A549 treated with AZD2906 at 1 μM for 4 hours (cell line): ENCODE results near the gene FGF6. TPM values are rescaled to one million over a fixed set of nuclear protein-coding genes. Genes with fewer than 3 reads are reported as not detected.

Experiments
- total RNA-seq: library from RNA; stranded (reverse); fragments of 200-300 nt; extraction: Qiagen RNA extraction; gene quantifications from 5 replicates; pipeline ENCODE4 v1.2.3, GENCODE V29; 2022

Gene FGF6
- not detected in 5 replicates for total RNA-seq

GRCh38 chr12:4445156-4446101, at the start of gene FGF6:
FGF6 (minus strand) TSS chr12:4445815; CDS start chr12:4445570, 245 bp downstream.

Other genes starting within 250 kb of the FGF6 start
- 0.02 TPM in 1 of 5 replicates, not detected in the others for gene CCND2, start 172.1 kb downstream of the FGF6 start, total RNA-seq
- 33.6 to 40.4 TPM (median 39.3 TPM) in 5 replicates for gene TIGAR, start 124.6 kb downstream of the FGF6 start, total RNA-seq
- gene FGF23, start 66.1 kb downstream of the FGF6 start, total RNA-seq, result not detected in 5 replicates
- gene RAD51AP1, start 93.1 kb upstream of the FGF6 start, total RNA-seq, result 14.5 to 28.5 TPM (median 16.8 TPM) in 5 replicates
- 43.4 to 49.2 TPM (median 46.4 TPM) in 5 replicates for gene DYRK4, start 116.4 kb upstream of the FGF6 start, total RNA-seq
- 0.06 to 0.19 TPM (median 0.11 TPM) in 5 replicates for gene AKAP3, start 203.2 kb upstream of the FGF6 start, total RNA-seq
- 101 to 121 TPM (median 110 TPM) in 5 replicates for gene NDUFA9, start 203.3 kb upstream of the FGF6 start, total RNA-seq